Measurements from ENCODE around the gene MAS1. TPM values are rescaled to one million over a fixed set of nuclear protein-coding genes. Genes with fewer than 3 reads are reported as not detected.

MAS1 gene
- total RNA-seq, 1 experiment from 2014 or later = not detected

GRCh38 chr6:159877256-159877808 is 13.5 kb upstream of the MAS1 start:
- in situ Hi-C loops (cut with HindIII; ENCODE audit: low sequenced_read_pairs) = no loop called here
- DNase-seq (ENCODE audit: low spot score) = no peak

GRCh38 chr6:159878341-159878740 is 12.4 kb upstream of the MAS1 start:
- no peak for DNase-seq (ENCODE audit: low spot score)
- in situ Hi-C loops (cut with HindIII; ENCODE audit: low sequenced_read_pairs) = no loop called here

GRCh38 chr6:159879856-159880255 is 10.9 kb upstream of the MAS1 start:
- DNase-seq (ENCODE audit: low spot score) = no peak
- in situ Hi-C loops (cut with HindIII; ENCODE audit: low sequenced_read_pairs) = no loop called here

GRCh38 chr6:159880412-159880975 is 10.3 kb upstream of the MAS1 start:
- no peak for DNase-seq (ENCODE audit: low spot score)
- in situ Hi-C loops (cut with HindIII; ENCODE audit: low sequenced_read_pairs) = no loop called here

GRCh38 chr6:159884720-159885119 is 6.1 kb upstream of the MAS1 start:
- in situ Hi-C loops (cut with HindIII; ENCODE audit: low sequenced_read_pairs) = no loop called here
- no peak for DNase-seq (ENCODE audit: low spot score)

GRCh38 chr6:159886270-159886669 is 4.5 kb upstream of the MAS1 start:
- in situ Hi-C loops (cut with HindIII; ENCODE audit: low sequenced_read_pairs) = no loop called here
- DNase-seq (ENCODE audit: low spot score) = no peak

GRCh38 chr6:159887146-159887545 is 3.6 kb upstream of the MAS1 start:
- no peak for DNase-seq (ENCODE audit: low spot score)
- in situ Hi-C loops (cut with HindIII; ENCODE audit: low sequenced_read_pairs) = no loop called here

- DNase-seq (ENCODE audit: low spot score) = no peak
- in situ Hi-C loops (cut with HindIII; ENCODE audit: low sequenced_read_pairs) = no loop called here
Observed at GRCh38 chr6:159887761-159888160, 3.0 kb upstream of the MAS1 start.

- in situ Hi-C loops (cut with HindIII; ENCODE audit: low sequenced_read_pairs) = no loop called here
- no peak for DNase-seq (ENCODE audit: low spot score)
Observed at GRCh38 chr6:159890201-159890600, 587 bp upstream of the MAS1 start.

- no peak for DNase-seq (ENCODE audit: low spot score)
- in situ Hi-C loops (cut with HindIII; ENCODE audit: low sequenced_read_pairs) = no loop called here
Observed at GRCh38 chr6:159892053-159892452, 1.3 kb downstream of the MAS1 start.

GRCh38 chr6:159893064-159893463 is 2.3 kb downstream of the MAS1 start:
- in situ Hi-C loops (cut with HindIII; ENCODE audit: low sequenced_read_pairs) = no loop called here
- DNase-seq (ENCODE audit: low spot score) = no peak

- no peak for DNase-seq (ENCODE audit: low spot score)
- in situ Hi-C loops (cut with HindIII; ENCODE audit: low sequenced_read_pairs) = no loop called here
Observed at GRCh38 chr6:159894991-159895390, 4.2 kb downstream of the MAS1 start.

GRCh38 chr6:159897603-159898002 is 6.8 kb downstream of the MAS1 start:
- no peak for DNase-seq (ENCODE audit: low spot score)
- in situ Hi-C loops (cut with HindIII; ENCODE audit: low sequenced_read_pairs) = no loop called here

- in situ Hi-C loops (cut with HindIII; ENCODE audit: low sequenced_read_pairs) = no loop called here
- DNase-seq (ENCODE audit: low spot score) = no peak
Observed at GRCh38 chr6:159898519-159898918, 7.7 kb downstream of the MAS1 start.

- DNase-seq (ENCODE audit: low spot score) = no peak
- in situ Hi-C loops (cut with HindIII; ENCODE audit: low sequenced_read_pairs) = no loop called here
Observed at GRCh38 chr6:159899994-159900745, 9.4 kb downstream of the MAS1 start.

GRCh38 chr6:159902620-159903019 is 11.8 kb downstream of the MAS1 start:
- in situ Hi-C loops (cut with HindIII; ENCODE audit: low sequenced_read_pairs) = no loop called here
- no peak for DNase-seq (ENCODE audit: low spot score)

GRCh38 chr6:159904497-159904911 is 13.7 kb downstream of the MAS1 start:
- DNase-seq (ENCODE audit: low spot score) = no peak
- in situ Hi-C loops (cut with HindIII; ENCODE audit: low sequenced_read_pairs) = no loop called here

- in situ Hi-C loops (cut with HindIII; ENCODE audit: low sequenced_read_pairs) = no loop called here
- no peak for DNase-seq (ENCODE audit: low spot score)
Observed at GRCh38 chr6:159906400-159906799, 15.6 kb downstream of the MAS1 start.

- in situ Hi-C loops (cut with HindIII; ENCODE audit: low sequenced_read_pairs) = no loop called here
- no peak for DNase-seq (ENCODE audit: low spot score)
Observed at GRCh38 chr6:159908535-159908934, 17.7 kb downstream of the MAS1 start.

- in situ Hi-C loops (cut with HindIII; ENCODE audit: low sequenced_read_pairs) = no loop called here
Observed at GRCh38 chr6:159908979-159909378, 18.2 kb downstream of the MAS1 start.

GRCh38 chr6:159910342-159910741 is 19.6 kb downstream of the MAS1 start:
- in situ Hi-C loops (cut with HindIII; ENCODE audit: low sequenced_read_pairs) = no loop called here
- DNase-seq (ENCODE audit: low spot score) = no peak

More at GRCh38 chr6:159908979-159909378, 18.2 kb downstream of the MAS1 start:
- DNase-seq (ENCODE audit: low spot score) = no peak
